GM19035 (cell line): Measurements from ENCODE around the gene ERF.

Experiments used
- ATAC-seq: cut with Tn5 transposase; IDR thresholded peaks from one replicate; pipeline ENCODE4 v1.9.1; 2021; ENCODE audit not compliant: unreplicated experiment

ERF gene

GRCh38 chr19:42287017-42287826 is 32.3 kb upstream of the ERF start:
- no peak for ATAC-seq

- no peak for ATAC-seq
Measured at GRCh38 chr19:42286349-42287016, 31.6 kb upstream of the ERF start.

- ATAC-seq, result no peak
Measured at GRCh38 chr19:42285988-42286348, 31.0 kb upstream of the ERF start.

- no peak for ATAC-seq
Measured at GRCh38 chr19:42285541-42285941, 30.6 kb upstream of the ERF start.

- no peak for ATAC-seq
Measured at GRCh38 chr19:42284591-42285341, 29.8 kb upstream of the ERF start.

GRCh38 chr19:42284066-42284501 is 29.2 kb upstream of the ERF start:
- ATAC-seq, result peak; percentile 38

GRCh38 chr19:42283188-42284065 is 28.5 kb upstream of the ERF start:
- peak; percentile 45 for ATAC-seq

GRCh38 chr19:42282819-42283187 is 27.9 kb upstream of the ERF start:
- ATAC-seq, result no peak

GRCh38 chr19:42281827-42282762 is 27.2 kb upstream of the ERF start:
- ATAC-seq, result no peak

GRCh38 chr19:42281146-42281826 is 26.4 kb upstream of the ERF start:
- no peak for ATAC-seq

- ATAC-seq, result no peak
Measured at GRCh38 chr19:42280815-42281145, 25.9 kb upstream of the ERF start.

GRCh38 chr19:42279902-42280814 is 25.2 kb upstream of the ERF start:
- peak; percentile 33 for ATAC-seq

GRCh38 chr19:42279155-42279901 is 24.4 kb upstream of the ERF start:
- ATAC-seq, result no peak

GRCh38 chr19:42278452-42279154 is 23.7 kb upstream of the ERF start:
- no peak for ATAC-seq

- ATAC-seq, result no peak
Measured at GRCh38 chr19:42277821-42278451, 23.0 kb upstream of the ERF start.

GRCh38 chr19:42276821-42277220 is 21.9 kb upstream of the ERF start:
- ATAC-seq, result no peak

GRCh38 chr19:42276284-42276683 is 21.4 kb upstream of the ERF start:
- ATAC-seq, result no peak
